ENCODE results near the gene PLEKHA4. TPM values are rescaled to one million over a fixed set of nuclear protein-coding genes. Genes with fewer than 3 reads are reported as not detected.

PLEKHA4 gene
- total RNA-seq, 1 experiment from 2014 or later = 4.2 TPM

- Histone ChIP-seq H3K27me3 (ENCODE audit: control insufficient read depth, insufficient read depth, low read length) (no peaks in the 10 kb centered on the region), H3K9me3 (ENCODE audit: control insufficient read depth, insufficient read depth, low read depth, low read length) (no peaks in the 10 kb centered on the region), H3K36me3 (ENCODE audit: control insufficient read depth, insufficient read depth, low read length) (no peaks in the 10 kb centered on the region), H3K4me3 (ENCODE audit: low read depth in 2 of 2, low read length in 2 of 2) (no peak overlapping the region), H3K4me1 (ENCODE audit: control insufficient read depth, insufficient read depth, low read length) (no peaks in the 10 kb centered on the region; the same call in 1 of the 2 replicates), H3K27ac (ENCODE audit: low read length) (no peak overlapping the region)
- ChIA-PET POLR2A (no interaction called here), CTCF (no interaction called here)
- no peak for ATAC-seq
- DNase-seq (ENCODE audit: low read depth, low spot score) = no peak
- no TSS peak for BruUV-seq (replicated peaks)
- TF ChIP-seq SIN3A (IDR thresholded peaks at IDR 0.05; ENCODE audit: borderline replicate concordance, insufficient read depth, low read depth, low read length) = no peak
- no peak for TF ChIP-seq POLR2AphosphoS5 (IDR thresholded peaks at IDR 0.05; ENCODE audit: low read depth, low read length)
- no peak for TF ChIP-seq TCF7L2 (IDR thresholded peaks at IDR 0.05; ENCODE audit: low read depth, low read length)
- TF ChIP-seq REST (IDR thresholded peaks at IDR 0.05; ENCODE audit: insufficient read depth in 1 of 2, low read depth in 2 of 2, low read length in 1 of 2) = no peak
- TF ChIP-seq CTCF (IDR thresholded peaks at IDR 0.05) = no peak
- in situ Hi-C loops (cut with HindIII; ENCODE audit: low pct_unique_long_range_greater_than_20kb, low sequenced_read_pairs) (no loop called here), intact Hi-C loops (cut with micrococcal nuclease; ENCODE audit: unreplicated experiment) (no loop called here)
Measured at GRCh38 chr19:48802623-48803022, 65.8 kb downstream of the PLEKHA4 start.

GRCh38 chr19:48799358-48800300 lies 68.8 kb downstream of the PLEKHA4 start:
- CTCF ChIA-PET = no interaction called here
- Histone ChIP-seq H3K27ac (ENCODE audit: low read length) (no peak overlapping the region), H3K4me1 (ENCODE audit: control insufficient read depth, insufficient read depth, low read length) (no peaks in the 10 kb centered on the region), H3K36me3 (ENCODE audit: control insufficient read depth, insufficient read depth, low read length) (no peaks in the 10 kb centered on the region), H3K4me3 (ENCODE audit: low read depth in 2 of 2, low read length in 2 of 2) (no peak overlapping the region), H3K27me3 (ENCODE audit: control insufficient read depth, insufficient read depth, low read length) (no peaks in the 10 kb centered on the region), H3K9me3 (ENCODE audit: control insufficient read depth, insufficient read depth, low read depth, low read length) (no peaks in the 10 kb centered on the region)
- TF ChIP-seq CTCF (IDR thresholded peaks at IDR 0.05) = no peak
- TF ChIP-seq SIN3A (IDR thresholded peaks at IDR 0.05; ENCODE audit: borderline replicate concordance, insufficient read depth, low read depth, low read length) = no peak
- TF ChIP-seq POLR2AphosphoS5 (IDR thresholded peaks at IDR 0.05; ENCODE audit: low read depth, low read length) = no peak
- no peak for TF ChIP-seq TCF7L2 (IDR thresholded peaks at IDR 0.05; ENCODE audit: low read depth, low read length)
- no peak for TF ChIP-seq REST (IDR thresholded peaks at IDR 0.05; ENCODE audit: insufficient read depth in 1 of 2, low read depth in 2 of 2, low read length in 1 of 2)
- intact Hi-C loops (cut with micrococcal nuclease; ENCODE audit: unreplicated experiment) = no loop called here
- in situ Hi-C loops (cut with HindIII; ENCODE audit: low pct_unique_long_range_greater_than_20kb, low sequenced_read_pairs) = no loop called here
- BruUV-seq (replicated peaks) = no TSS peak
- POLR2A ChIA-PET = no interaction called here
- no peak for ATAC-seq
- no peak for DNase-seq (ENCODE audit: low read depth, low spot score)
